Coronary artery (tissue), 2 donors: ENCODE measurements around the gene PKMYT1.
A peak's percentile ranks its signal among the peaks of the same experiment; 100 is the strongest.

Source experiments
- DNase-seq: peaks from one replicate; pipeline ENCODE4 v3.0.0-alpha.2; 2017; ENCODE audit warnings: low spot score
- H3K27ac ChIP-seq, 2 donors: fragments of 200-600 bp; sonication (generic); one replicate each; pipeline ENCODE4 v1.5.1; 2016 to 2019
- H3K4me3 ChIP-seq: fragments of 200-600 bp; sonication (generic); 2 replicates; pipeline ENCODE4 v1.5.1; 2016; ENCODE audit warnings: mild to moderate bottlenecking, moderate library complexity
- CTCF ChIP-seq: fragments of 200-600 bp; sonication (generic); IDR thresholded peaks from one replicate; pipeline ENCODE4 v1.5.1; 2019; ENCODE audit warnings: antibody characterized with exemption

Gene PKMYT1

GRCh38 chr16:3004319-3004718 lies 24.1 kb upstream of the PKMYT1 start:
- DNase-seq, result no peak
- H3K4me3 ChIP-seq, result peak overlapping the region; percentile 63
- peak overlapping the region in 1 of 2 donors; percentile 30 for H3K27ac ChIP-seq
- no peak for TF ChIP-seq CTCF

GRCh38 chr16:3003582-3004270 lies 23.5 kb upstream of the PKMYT1 start:
- Histone ChIP-seq H3K4me3 (peak overlapping the region; percentile 63), H3K27ac (peak overlapping the region in 1 of 2 donors; percentile 30)
- TF ChIP-seq CTCF, result no peak
- peak; percentile 95 for DNase-seq

GRCh38 chr16:3001316-3001715 lies 21.1 kb upstream of the PKMYT1 start:
- TF ChIP-seq CTCF, result no peak
- no peak for DNase-seq
- Histone ChIP-seq H3K27ac (no peak overlapping the region), H3K4me3 (no peak overlapping the region)

- H3K27ac ChIP-seq, result no peak overlapping the region
- H3K4me3 ChIP-seq, result no peak overlapping the region
- no peak for DNase-seq
- no peak for TF ChIP-seq CTCF
These were observed 20.3 kb upstream of the PKMYT1 start for GRCh38 chr16:3000540-3000939.

GRCh38 chr16:2999929-3000328 lies 19.7 kb upstream of the PKMYT1 start:
- Histone ChIP-seq H3K4me3 (no peak overlapping the region), H3K27ac (no peak overlapping the region)
- DNase-seq, result no peak
- TF ChIP-seq CTCF, result no peak

- no peak overlapping the region for H3K4me3 ChIP-seq
- DNase-seq, result no peak
- no peak overlapping the region for H3K27ac ChIP-seq
- TF ChIP-seq CTCF, result no peak
These were observed 16.1 kb upstream of the PKMYT1 start for GRCh38 chr16:2996298-2996697.

GRCh38 chr16:2992383-2993081 lies 12.3 kb upstream of the PKMYT1 start:
- H3K27ac ChIP-seq, result no peak overlapping the region
- no peak for DNase-seq
- no peak for TF ChIP-seq CTCF
- no peak overlapping the region for H3K4me3 ChIP-seq
